B cell (primary cell): ENCODE data around the gene GPR25. TPM values are rescaled to one million over a fixed set of nuclear protein-coding genes. Genes with fewer than 3 reads are reported as not detected.

ENCODE experiments used
- ATAC-seq: fragments of 200-7000 bp; cut with Tn5 transposase; one replicate; pipeline ENCODE4 v1.10.0; 2021; ENCODE audit warnings: low read depth, mild to moderate bottlenecking, moderate number of reproducible peaks, moderate library complexity
- CTCF ChIA-PET: fragments of 350-600 bp; sonication (Branson Sonifier 250); formaldehyde crosslinking; loops from one replicate; lab custom pipeline; 2021; ENCODE audit warnings: antibody characterized with exemption, inconsistent platforms; lab: Charles Lee
- POLR2A ChIA-PET: fragments of 350-600 bp; sonication (Branson Sonifier 250); formaldehyde crosslinking; loops from one replicate; lab custom pipeline; 2021; ENCODE audit warnings: antibody characterized with exemption; lab: Charles Lee
- DNase-seq: peaks from one replicate; pipeline ENCODE4 v3.0.0; 2013
- H2AFZ ChIP-seq: 2 replicates; pipeline ENCODE4 v1.6.1; 2012; ENCODE audit warnings: mild to moderate bottlenecking, low read depth, low read length; ENCODE audit not compliant: insufficient read depth, poor library complexity, severe bottlenecking
- H3K27ac ChIP-seq, 2 donors: 1 replicate in 1 of 2; 2 replicates in 1 of 2; pipeline ENCODE4 v1.5.1; 2012 to 2013; ENCODE audit warnings: low read length in 2 of 2, mild to moderate bottlenecking in 2 of 2, moderate library complexity in 1 of 2
- H3K27me3 ChIP-seq, 4 experiments: fragments of 200-600 bp in 1 of 4; sonication (generic) in 1 of 4; replicated peaks in 1 of 4; 1 replicate in 2 of 4; 2 replicates in 2 of 4; pipeline versions ENCODE4 v1.6.1 to v1.7.0; 2013 to 2016; ENCODE audit warnings: low read length in 3 of 4, mild to moderate bottlenecking in 2 of 4, mixed read lengths in 1 of 4, moderate library complexity in 1 of 4; ENCODE audit not compliant: insufficient read depth in 4 of 4, control insufficient read depth in 3 of 4; ENCODE audit errors: control extremely low read depth in 1 of 4
- H3K36me3 ChIP-seq, 2 experiments: replicated peaks in 1 of 2; 1 replicate in 1 of 2; 2 replicates in 1 of 2; pipeline versions ENCODE4 v1.6.1 to v1.7.1; 2013; ENCODE audit warnings: low read length in 1 of 2; ENCODE audit not compliant: insufficient read depth in 2 of 2, control insufficient read depth in 1 of 2; ENCODE audit errors: control extremely low read depth in 1 of 2, extremely low read depth in 1 of 2
- H3K4me1 ChIP-seq, 2 donors: fragments of 200-600 bp in 1 of 2; sonication (generic) in 1 of 2; 1 replicate in 1 of 2; 2 replicates in 1 of 2; pipeline versions ENCODE4 v1.5.1 to v1.6.1; 2013 to 2017; ENCODE audit warnings: low read length in 2 of 2; ENCODE audit not compliant: control insufficient read depth in 2 of 2, insufficient read depth in 2 of 2
- H3K4me2 ChIP-seq: replicated peaks from 2 replicates; pipeline ENCODE3; 2012; ENCODE audit warnings: mild to moderate bottlenecking, low read depth, low read length; ENCODE audit not compliant: poor library complexity, severe bottlenecking
- H3K4me3 ChIP-seq, 5 experiments: fragments of 200-600 bp in 1 of 5; sonication (generic) in 1 of 5; 1 replicate in 3 of 5; 2 replicates in 2 of 5; pipeline versions ENCODE4 v1.5.1 to v1.7.0; 2011 to 2016; ENCODE audit warnings: low read length in 4 of 5, mild to moderate bottlenecking in 4 of 5, low read depth in 2 of 5, control low read depth in 1 of 5, moderate library complexity in 1 of 5; ENCODE audit not compliant: insufficient read depth in 1 of 5; ENCODE audit errors: control extremely low read depth in 1 of 5, extremely low read depth in 1 of 5
- H3K79me2 ChIP-seq: fragments of 200-600 bp; sonication (generic); one replicate; pipeline ENCODE4 v1.6.0; 2016; ENCODE audit warnings: low read length; ENCODE audit not compliant: control insufficient read depth, insufficient read depth
- H3K9ac ChIP-seq: fragments of 200-600 bp; sonication (generic); 2 replicates; pipeline ENCODE4 v1.6.1; 2017; ENCODE audit warnings: mild to moderate bottlenecking, low read length, moderate library complexity
- H3K9me3 ChIP-seq, 3 donors: one replicate each; pipeline versions ENCODE4 v1.6.1 to v1.7.1; 2013; ENCODE audit warnings: low read length in 2 of 3; ENCODE audit not compliant: control insufficient read depth in 2 of 3, insufficient read depth in 1 of 3; ENCODE audit errors: control extremely low read depth in 1 of 3
- H4K20me1 ChIP-seq: 2 replicates; pipeline ENCODE4 v1.6.0; 2012; ENCODE audit warnings: mild to moderate bottlenecking, low read length; ENCODE audit not compliant: insufficient read depth, control insufficient read depth, poor library complexity, severe bottlenecking
- H3K27ac Mint-ChIP-seq: one replicate; pipeline ENCODE4 v1.8.0; 2021; ENCODE audit warnings: mixed read lengths
- H3K27me3 Mint-ChIP-seq: one replicate; pipeline ENCODE4 v1.8.0; 2021; ENCODE audit warnings: mixed read lengths
- H3K4me1 Mint-ChIP-seq: one replicate; pipeline ENCODE4 v1.8.0; 2021; ENCODE audit warnings: mixed read lengths
- H3K4me3 Mint-ChIP-seq: one replicate; pipeline ENCODE4 v1.8.0; 2021; ENCODE audit warnings: mixed read lengths
- H3K9me3 Mint-ChIP-seq: one replicate; pipeline ENCODE4 v1.8.0; 2022; ENCODE audit warnings: mixed read lengths; ENCODE audit not compliant: insufficient read depth
- EZH2 ChIP-seq: IDR thresholded peaks from 2 replicates; pipeline ENCODE4 v1.6.1; 2012; ENCODE audit warnings: borderline replicate concordance, low read depth, mild to moderate bottlenecking, moderate library complexity, low read length; ENCODE audit not compliant: insufficient read depth, poor library complexity, severe bottlenecking
- WGBS: methylation state at CpG from one replicate; pipeline ENCODE4 v1.1.5; 2013; ENCODE audit warnings: missing lambda C conversion rate; ENCODE audit not compliant: insufficient coverage; 5-methylcytosine and 5-hydroxymethylcytosine counted together
- intact Hi-C: fragments of 100-400 bp; cut with micrococcal nuclease; formaldehyde crosslinking; loops from one replicate; pipeline ENCODE4 v1.10.0; 2022
- polyA plus RNA-seq: library from polyadenylated mRNA; depleted of rRNA; stranded (reverse); fragments of >200 nt; gene quantifications from 2 replicates; pipeline ENCODE4 v1.2.3, GENCODE V29; 2012
- total RNA-seq, 2 donors: library from RNA; stranded (reverse); fragments of 120-200 nt in 1 of 2; gene quantifications; 1 replicate in 1 of 2; 2 replicates in 1 of 2; pipeline versions ENCODE4 v1.2.3 to v1.2.4, GENCODE V29; 2013 to 2022
- TF ChIP-seq, protein P1 (sequence below): fragments of 200-600 bp; IDR thresholded peaks from one replicate; pipeline ENCODE4 v1.8.0; 2022; ENCODE audit warnings: antibody characterized with exemption, mild to moderate bottlenecking

GPR25 gene
- total and polyA plus RNA-seq, 2 donors (not counting 1 experiment from before 2014, with no cell fraction given) = 1.8 to 3.1 TPM

DNA sequence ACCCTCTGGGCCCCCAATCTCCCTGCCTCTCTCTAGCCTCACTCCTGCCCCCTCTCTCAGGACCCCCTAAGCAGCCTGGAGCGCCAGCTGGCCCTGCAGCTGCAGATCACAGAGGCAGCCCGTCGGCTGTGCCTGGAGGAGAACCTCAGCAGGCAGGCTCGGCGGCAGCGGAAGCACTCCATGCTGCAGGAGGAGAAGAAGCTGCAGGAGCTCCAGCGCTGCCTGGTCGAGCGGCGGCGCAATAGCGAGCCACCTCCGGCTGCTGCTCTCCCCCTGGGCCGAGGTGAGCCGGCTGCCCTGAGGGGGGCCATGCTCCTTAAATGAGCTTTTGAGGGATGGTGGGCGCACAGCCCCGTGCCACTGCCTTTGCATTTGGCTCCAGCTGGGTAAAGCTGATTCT is 28.1 kb downstream of the GPR25 start:
- Histone ChIP-seq H3K27me3 (no peaks in the 10 kb centered on the region), H3K79me2 (no peaks in the 10 kb centered on the region), H3K27ac (no peak overlapping the region), H3K4me1 (peaks cover under 1 to 12% of the 10 kb centered on the region in 2 donors), H3K4me3 (no peak overlapping the region), H3K9me3 (no peaks in the 10 kb centered on the region), H3K36me3 (no peaks in the 10 kb centered on the region), H2AFZ (no peak overlapping the region), H3K4me2 (no peak overlapping the region), H4K20me1 (no peaks in the 10 kb centered on the region), H3K9ac (no peak overlapping the region)
- DNase-seq (no peak), ATAC-seq (no peak)
- Mint-ChIP-seq H3K27ac (no peak overlapping the region), H3K9me3 (no peaks in the 10 kb centered on the region), H3K4me3 (no peak overlapping the region), H3K4me1 (peaks cover 17% of the 10 kb centered on the region), H3K27me3 (no peaks in the 10 kb centered on the region)
- ChIA-PET POLR2A (no interaction called here), CTCF (no interaction called here)
- intact Hi-C loops = no loop called here
- 93% methylated on average over 16 of the region's 17 CpGs for WGBS
- TF ChIP-seq, protein P1, sequence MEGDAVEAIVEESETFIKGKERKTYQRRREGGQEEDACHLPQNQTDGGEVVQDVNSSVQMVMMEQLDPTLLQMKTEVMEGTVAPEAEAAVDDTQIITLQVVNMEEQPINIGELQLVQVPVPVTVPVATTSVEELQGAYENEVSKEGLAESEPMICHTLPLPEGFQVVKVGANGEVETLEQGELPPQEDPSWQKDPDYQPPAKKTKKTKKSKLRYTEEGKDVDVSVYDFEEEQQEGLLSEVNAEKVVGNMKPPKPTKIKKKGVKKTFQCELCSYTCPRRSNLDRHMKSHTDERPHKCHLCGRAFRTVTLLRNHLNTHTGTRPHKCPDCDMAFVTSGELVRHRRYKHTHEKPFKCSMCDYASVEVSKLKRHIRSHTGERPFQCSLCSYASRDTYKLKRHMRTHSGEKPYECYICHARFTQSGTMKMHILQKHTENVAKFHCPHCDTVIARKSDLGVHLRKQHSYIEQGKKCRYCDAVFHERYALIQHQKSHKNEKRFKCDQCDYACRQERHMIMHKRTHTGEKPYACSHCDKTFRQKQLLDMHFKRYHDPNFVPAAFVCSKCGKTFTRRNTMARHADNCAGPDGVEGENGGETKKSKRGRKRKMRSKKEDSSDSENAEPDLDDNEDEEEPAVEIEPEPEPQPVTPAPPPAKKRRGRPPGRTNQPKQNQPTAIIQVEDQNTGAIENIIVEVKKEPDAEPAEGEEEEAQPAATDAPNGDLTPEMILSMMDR = no peak
- no peak for TF ChIP-seq EZH2

DNA sequence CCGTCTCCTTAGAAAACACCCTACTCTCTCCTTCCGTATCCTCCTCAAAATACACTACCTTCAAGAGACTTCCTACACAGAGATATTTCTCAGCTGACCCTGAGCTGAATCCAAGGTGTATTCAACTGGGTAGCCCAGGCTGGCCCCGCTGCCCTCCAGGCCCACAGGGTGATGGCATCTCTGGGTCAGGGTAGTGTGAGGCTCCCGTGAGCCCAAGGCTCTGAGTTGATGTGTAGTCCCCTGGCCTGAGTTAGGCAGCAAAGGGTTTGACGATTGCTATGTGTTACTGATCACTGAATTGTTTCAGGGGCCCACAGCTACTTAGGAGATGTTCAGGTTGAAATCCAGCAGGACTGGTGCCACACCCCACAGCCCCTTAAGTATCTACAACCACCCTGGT is 28.6 kb downstream of the GPR25 start:
- Histone ChIP-seq H3K9me3 (no peaks in the 10 kb centered on the region), H3K79me2 (no peaks in the 10 kb centered on the region), H3K9ac (no peak overlapping the region), H3K27ac (no peak overlapping the region), H3K27me3 (no peaks in the 10 kb centered on the region), H3K4me2 (no peak overlapping the region), H2AFZ (no peak overlapping the region), H4K20me1 (no peaks in the 10 kb centered on the region), H3K4me3 (no peak overlapping the region), H3K4me1 (peaks cover 0 to 10% of the 10 kb centered on the region in 2 donors), H3K36me3 (no peaks in the 10 kb centered on the region)
- intact Hi-C loops = no loop called here
- Mint-ChIP-seq H3K9me3 (no peaks in the 10 kb centered on the region), H3K4me3 (no peak overlapping the region), H3K27me3 (no peaks in the 10 kb centered on the region), H3K4me1 (peaks cover 14% of the 10 kb centered on the region), H3K27ac (no peak overlapping the region)
- 98% methylated on average over 5 of the region's 5 CpGs for WGBS
- POLR2A ChIA-PET = no interaction called here
- ATAC-seq (no peak), DNase-seq (no peak)
- TF ChIP-seq EZH2 = no peak
- TF ChIP-seq, protein P1 = no peak
- CTCF ChIA-PET = no interaction called here
